Skeletal muscle satellite cell (primary cell): Measurements from ENCODE around the gene DOCK4.

Experiments used
- H3K27me3 ChIP-seq: 2 replicates; pipeline ENCODE4 v1.7.0; 2013; ENCODE audit warnings: low read length; ENCODE audit not compliant: control insufficient read depth, insufficient read depth
- H3K36me3 ChIP-seq: 2 replicates; pipeline ENCODE4 v1.7.0; 2013; ENCODE audit warnings: mild to moderate bottlenecking, control low read depth, low read length; ENCODE audit not compliant: insufficient read depth
- H3K4me1 ChIP-seq: 2 replicates; pipeline ENCODE4 v1.7.0; 2013; ENCODE audit warnings: low read length; ENCODE audit not compliant: control insufficient read depth, insufficient read depth
- H3K4me2 ChIP-seq: 2 replicates; pipeline ENCODE4 v1.7.0; 2013; ENCODE audit warnings: mild to moderate bottlenecking, low read length
- H3K4me3 ChIP-seq: 2 replicates; pipeline ENCODE4 v1.7.0; 2013; ENCODE audit warnings: low read length
- H3K9ac ChIP-seq: 2 replicates; pipeline ENCODE4 v1.7.0; 2013; ENCODE audit warnings: mild to moderate bottlenecking, low read depth, low read length, moderate library complexity
- H3K9me3 ChIP-seq: replicated peaks from 2 replicates; pipeline ENCODE4 v1.7.0; 2013; ENCODE audit warnings: mild to moderate bottlenecking, control low read depth, low read length

Gene DOCK4

DNA sequence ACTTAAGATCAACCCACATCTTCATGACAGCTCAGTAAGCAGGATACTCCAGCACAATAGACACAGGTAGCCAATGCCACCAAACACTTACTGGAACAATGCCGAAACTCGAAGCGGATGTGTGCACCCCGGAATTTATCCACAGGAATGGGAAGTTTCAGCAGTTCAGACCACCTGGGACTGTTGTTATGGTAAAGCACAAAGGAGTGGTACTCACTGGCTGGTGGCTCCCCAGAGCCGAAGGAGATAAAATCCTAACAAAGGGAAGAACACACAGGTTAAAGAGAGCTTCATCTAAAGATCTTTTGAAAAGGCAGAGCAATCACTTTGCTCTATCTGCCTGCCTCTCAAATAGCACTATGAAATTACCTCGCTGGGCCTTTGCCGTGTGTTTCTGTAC is 305.9 kb downstream of the DOCK4 start:
- Histone ChIP-seq H3K36me3 (no peaks in the 10 kb centered on the region), H3K9me3 (no peaks in the 10 kb centered on the region), H3K9ac (no peak overlapping the region), H3K4me1 (peaks cover 7% of the 10 kb centered on the region), H3K27me3 (no peaks in the 10 kb centered on the region), H3K4me2 (no peak overlapping the region), H3K4me3 (no peak overlapping the region)

GRCh38 chr7:111895049-111895448 is 311.1 kb downstream of the DOCK4 start:
- Histone ChIP-seq H3K36me3 (no peaks in the 10 kb centered on the region), H3K4me1 (no peaks in the 10 kb centered on the region), H3K9ac (no peak overlapping the region), H3K9me3 (no peaks in the 10 kb centered on the region), H3K4me3 (no peak overlapping the region), H3K27me3 (no peaks in the 10 kb centered on the region), H3K4me2 (no peak overlapping the region)

GRCh38 chr7:111894518-111894917 is 311.7 kb downstream of the DOCK4 start:
- H3K27me3 ChIP-seq = no peaks in the 10 kb centered on the region
- H3K4me3 ChIP-seq = no peak overlapping the region
- no peak overlapping the region for H3K4me2 ChIP-seq
- H3K36me3 ChIP-seq = no peaks in the 10 kb centered on the region
- no peaks in the 10 kb centered on the region for H3K4me1 ChIP-seq
- no peaks in the 10 kb centered on the region for H3K9me3 ChIP-seq
- H3K9ac ChIP-seq = no peak overlapping the region

GRCh38 chr7:111893190-111893589 is 313.0 kb downstream of the DOCK4 start:
- Histone ChIP-seq H3K4me3 (no peak overlapping the region), H3K27me3 (no peaks in the 10 kb centered on the region), H3K4me1 (no peaks in the 10 kb centered on the region), H3K4me2 (no peak overlapping the region), H3K36me3 (no peaks in the 10 kb centered on the region), H3K9ac (no peak overlapping the region), H3K9me3 (no peaks in the 10 kb centered on the region)

DNA sequence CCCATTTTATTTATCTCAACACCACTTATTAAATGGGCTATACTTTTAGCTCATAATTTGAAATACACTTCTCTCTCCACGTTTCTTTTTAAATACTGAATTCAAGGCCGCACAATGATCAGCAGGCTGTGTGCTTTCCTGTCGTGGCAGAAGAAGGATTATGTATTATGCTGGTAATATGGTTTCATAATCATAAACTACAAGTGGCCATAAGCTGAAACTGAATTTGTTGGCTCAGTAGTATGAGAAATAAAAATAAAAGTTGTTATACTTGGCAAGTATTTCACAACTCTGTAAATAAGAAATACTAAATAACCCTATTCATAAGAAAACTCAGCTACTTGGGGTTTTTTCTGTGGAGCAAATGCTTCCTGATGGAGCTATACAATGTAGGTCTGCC is 313.6 kb downstream of the DOCK4 start:
- H3K4me2 ChIP-seq = no peak overlapping the region
- no peaks in the 10 kb centered on the region for H3K36me3 ChIP-seq
- H3K4me1 ChIP-seq = no peaks in the 10 kb centered on the region
- no peak overlapping the region for H3K9ac ChIP-seq
- H3K27me3 ChIP-seq = no peaks in the 10 kb centered on the region
- no peaks in the 10 kb centered on the region for H3K9me3 ChIP-seq
- H3K4me3 ChIP-seq = no peak overlapping the region

- Histone ChIP-seq H3K36me3 (no peaks in the 10 kb centered on the region), H3K4me1 (no peaks in the 10 kb centered on the region), H3K4me3 (no peak overlapping the region), H3K9ac (no peak overlapping the region), H3K9me3 (no peaks in the 10 kb centered on the region), H3K27me3 (no peaks in the 10 kb centered on the region), H3K4me2 (no peak overlapping the region)
These were observed 318.5 kb downstream of the DOCK4 start for GRCh38 chr7:111887734-111888133.

DNA sequence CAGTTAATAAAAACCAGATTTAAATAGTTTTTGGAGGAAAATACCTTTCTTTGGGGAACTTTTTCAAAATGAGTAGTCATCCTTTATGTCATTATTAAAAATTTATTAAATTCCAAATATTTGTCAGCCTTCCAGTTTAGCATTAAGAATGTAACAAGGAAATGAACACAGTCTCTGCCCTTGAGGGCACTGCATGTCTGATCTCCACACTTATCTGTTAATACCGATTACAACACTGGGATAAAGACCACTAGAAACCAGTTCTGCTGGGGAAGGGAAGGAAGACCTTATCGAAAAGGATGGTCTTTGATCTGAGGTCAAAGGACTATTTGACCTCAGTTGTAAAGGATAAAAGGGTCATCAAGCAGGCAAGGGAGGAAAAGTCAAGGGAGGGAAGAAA is 320.0 kb downstream of the DOCK4 start:
- Histone ChIP-seq H3K4me3 (no peak overlapping the region), H3K27me3 (no peaks in the 10 kb centered on the region), H3K4me2 (no peak overlapping the region), H3K9ac (no peak overlapping the region), H3K4me1 (no peaks in the 10 kb centered on the region), H3K9me3 (no peaks in the 10 kb centered on the region), H3K36me3 (no peaks in the 10 kb centered on the region)

- Histone ChIP-seq H3K9ac (no peak overlapping the region), H3K4me3 (no peak overlapping the region), H3K36me3 (no peaks in the 10 kb centered on the region), H3K27me3 (no peaks in the 10 kb centered on the region), H3K4me1 (no peaks in the 10 kb centered on the region), H3K9me3 (no peaks in the 10 kb centered on the region), H3K4me2 (no peak overlapping the region)
These were observed 323.0 kb downstream of the DOCK4 start for GRCh38 chr7:111883241-111883640.

- no peaks in the 10 kb centered on the region for H3K27me3 ChIP-seq
- H3K4me1 ChIP-seq = no peaks in the 10 kb centered on the region
- no peak overlapping the region for H3K4me3 ChIP-seq
- H3K9ac ChIP-seq = no peak overlapping the region
- no peaks in the 10 kb centered on the region for H3K36me3 ChIP-seq
- no peak overlapping the region for H3K4me2 ChIP-seq
- no peaks in the 10 kb centered on the region for H3K9me3 ChIP-seq
These were observed 327.4 kb downstream of the DOCK4 start for GRCh38 chr7:111878785-111879184.

GRCh38 chr7:111877931-111878330 is 328.3 kb downstream of the DOCK4 start:
- no peak overlapping the region for H3K4me2 ChIP-seq
- H3K4me3 ChIP-seq = no peak overlapping the region
- H3K36me3 ChIP-seq = no peaks in the 10 kb centered on the region
- H3K27me3 ChIP-seq = no peaks in the 10 kb centered on the region
- no peaks in the 10 kb centered on the region for H3K9me3 ChIP-seq
- H3K9ac ChIP-seq = no peak overlapping the region
- no peaks in the 10 kb centered on the region for H3K4me1 ChIP-seq

GRCh38 chr7:111873963-111874690 is 332.1 kb downstream of the DOCK4 start:
- Histone ChIP-seq H3K9me3 (no peaks in the 10 kb centered on the region), H3K27me3 (no peaks in the 10 kb centered on the region), H3K9ac (no peak overlapping the region), H3K4me1 (no peaks in the 10 kb centered on the region), H3K4me2 (no peak overlapping the region), H3K4me3 (no peak overlapping the region), H3K36me3 (no peaks in the 10 kb centered on the region)

DNA sequence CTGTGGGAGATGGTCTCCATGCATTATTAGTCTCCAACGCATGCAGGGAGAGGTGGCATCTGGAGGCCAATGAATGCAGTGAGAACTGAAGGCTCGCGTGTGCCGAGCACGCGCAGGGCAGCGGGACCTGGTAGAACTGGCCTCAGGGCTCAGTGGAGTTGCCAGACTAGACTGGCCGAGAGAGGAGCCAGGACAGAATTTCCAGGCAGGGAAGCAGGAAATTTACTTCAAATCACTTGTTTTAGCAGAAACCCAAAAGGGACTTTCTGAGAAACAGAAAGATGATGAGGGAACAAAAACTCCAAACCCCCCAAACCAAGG is 332.9 kb downstream of the DOCK4 start:
- H3K9ac ChIP-seq = no peak overlapping the region
- no peaks in the 10 kb centered on the region for H3K9me3 ChIP-seq
- no peaks in the 10 kb centered on the region for H3K27me3 ChIP-seq
- H3K4me3 ChIP-seq = no peak overlapping the region
- no peak overlapping the region for H3K4me2 ChIP-seq
- no peaks in the 10 kb centered on the region for H3K4me1 ChIP-seq
- H3K36me3 ChIP-seq = no peaks in the 10 kb centered on the region
